ENCODE data around the gene FAM228A.
"Not testable (repeated sequence)": the region's sequence is repeated elsewhere in the genome, so short reads cannot be mapped to it uniquely, and the experiment has no call there.

The FAM228A gene

DNA sequence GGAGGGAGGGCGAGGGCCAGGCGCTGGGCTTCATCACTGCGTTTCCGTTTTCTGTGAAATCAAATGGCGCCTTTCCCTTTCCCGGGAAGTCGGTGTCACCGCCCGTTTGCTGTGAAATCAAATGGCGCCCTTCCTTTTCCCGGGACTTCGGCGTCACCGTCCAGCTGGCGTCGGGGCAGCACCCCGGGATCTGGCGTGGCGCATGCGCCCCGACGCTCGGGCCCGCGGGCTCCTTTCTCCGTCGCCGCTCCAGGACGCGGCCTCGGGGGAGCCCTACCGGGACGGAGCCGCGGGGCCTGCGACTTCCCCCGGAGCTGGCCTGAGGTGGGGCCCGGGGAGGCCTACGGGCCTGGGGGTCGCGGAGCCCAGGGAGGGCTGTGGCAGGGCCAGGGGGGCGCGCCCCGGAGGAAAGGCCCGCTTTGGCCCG lies at the start of gene FAM228A:
Gene FAM228A, plus strand, starts transcription at position 203 of the 427 bp plus-strand sequence. CDS start 428 bp downstream, outside the sequence.
- DNase-seq: no peak

DNA sequence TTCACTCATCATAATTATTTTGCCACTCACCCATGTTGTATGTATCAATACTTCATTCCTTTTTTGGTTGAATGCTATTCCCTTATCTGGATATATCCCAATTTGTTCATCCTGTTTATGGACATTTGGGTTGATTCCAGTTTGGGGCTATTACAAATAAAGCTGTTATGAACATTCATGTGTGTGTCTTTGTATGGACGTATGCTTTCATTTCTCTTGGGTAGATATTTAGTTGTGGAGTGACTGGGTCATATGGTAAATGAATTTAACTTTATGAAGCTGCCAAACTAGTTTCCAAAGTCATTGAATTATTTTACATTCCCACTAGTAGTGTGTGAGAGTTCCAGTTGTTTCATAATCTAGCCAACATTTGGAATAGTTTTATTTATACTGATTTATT lies 48.9 kb upstream of the FAM228A start:
- DNase-seq: no peak

DNA sequence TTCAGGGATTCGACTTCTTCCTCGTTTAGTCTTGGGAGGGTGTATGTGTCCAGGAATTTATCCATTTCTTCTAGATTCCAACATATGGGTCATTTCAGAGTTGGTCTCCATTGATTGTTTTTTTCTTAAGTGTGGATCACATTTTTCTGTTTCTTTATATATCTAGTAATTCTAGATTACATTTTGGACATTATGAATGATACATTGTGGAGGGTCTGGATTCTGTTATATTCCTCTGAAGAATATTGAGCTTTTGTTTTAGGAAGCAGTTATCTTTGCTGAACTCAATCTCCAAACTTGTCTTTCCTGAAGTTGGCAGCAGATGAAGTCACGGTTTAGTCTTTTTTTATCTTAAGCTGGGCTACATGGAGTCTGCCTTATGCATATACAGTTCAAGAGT lies 42.3 kb upstream of the FAM228A start:
- DNase-seq: no peak

DNA sequence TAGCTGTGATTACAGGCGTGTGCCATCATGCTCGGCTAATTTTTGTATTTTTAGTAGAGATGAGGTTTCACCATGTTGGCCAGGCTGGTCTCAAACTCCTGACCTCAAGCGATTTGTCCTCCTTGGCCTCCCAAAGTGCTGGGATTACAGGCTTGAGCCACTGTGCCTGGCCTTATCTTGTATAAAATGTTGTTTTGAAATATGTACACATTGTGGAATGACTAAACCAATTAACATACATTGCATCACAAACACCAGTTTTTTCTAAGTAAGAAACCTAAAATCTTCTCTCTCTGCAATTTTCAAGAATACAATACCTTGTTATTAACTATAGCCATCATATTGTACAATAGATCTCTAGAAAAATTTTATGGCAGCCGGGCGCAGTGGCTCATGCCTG lies 34.5 kb upstream of the FAM228A start:
- not testable (repeated sequence) for DNase-seq

DNA sequence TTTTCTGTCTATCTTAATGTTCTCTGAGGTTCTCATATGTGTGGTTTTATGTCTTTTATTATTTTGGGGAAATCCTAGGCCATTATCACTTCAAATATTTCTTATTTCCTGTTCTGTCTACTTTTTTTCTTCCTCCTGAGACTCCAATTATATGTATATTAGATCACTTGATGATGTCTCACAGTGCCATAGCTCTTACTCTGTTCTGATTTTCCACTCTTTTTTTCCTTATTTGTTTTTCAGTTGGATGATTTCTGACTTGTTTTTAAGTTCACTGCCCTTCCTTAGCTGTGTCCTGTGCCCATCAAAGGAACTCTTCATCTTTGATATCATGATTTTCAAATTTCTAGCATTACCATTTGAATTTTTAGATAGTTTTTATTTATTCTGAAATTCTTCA lies 27.5 kb upstream of the FAM228A start:
- no peak for DNase-seq

DNA sequence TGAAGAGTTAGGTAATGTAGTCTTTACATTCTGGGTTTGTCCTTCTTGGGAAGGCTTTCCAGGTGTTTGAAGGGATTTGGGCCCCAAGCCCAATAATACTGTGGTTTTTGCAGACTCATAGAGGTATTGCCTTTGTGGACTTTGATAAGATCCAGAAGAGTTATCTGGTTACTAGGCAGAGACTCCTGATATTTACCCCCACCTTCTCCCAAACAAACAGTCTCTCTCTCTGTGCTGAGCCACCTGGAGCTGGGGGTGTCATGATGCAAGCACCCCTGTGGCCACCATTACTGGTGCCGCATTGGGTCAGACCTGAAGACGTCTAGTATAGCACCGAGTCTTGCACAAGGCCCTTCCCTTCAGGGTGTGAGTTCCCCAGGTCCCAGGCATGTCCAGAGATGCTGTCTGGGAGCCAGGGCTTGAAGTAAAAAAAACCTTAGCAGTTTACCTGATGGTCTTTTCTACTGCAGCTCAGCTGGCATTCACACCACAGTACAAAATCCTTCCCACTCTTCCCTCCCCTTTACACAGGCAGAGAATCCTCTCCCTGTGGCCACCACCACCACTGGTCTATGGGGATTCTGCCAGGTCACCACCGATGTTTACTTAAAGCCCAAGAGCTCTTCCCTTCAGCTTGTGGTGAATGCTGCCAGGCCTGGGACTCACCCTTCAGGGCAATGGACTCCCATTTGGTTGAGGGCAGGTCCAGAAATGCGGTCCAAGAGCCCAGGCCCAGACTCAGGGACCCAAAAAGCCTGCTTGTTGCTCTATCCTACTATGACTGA lies 22.2 kb upstream of the FAM228A start:
- no peak for DNase-seq

DNA sequence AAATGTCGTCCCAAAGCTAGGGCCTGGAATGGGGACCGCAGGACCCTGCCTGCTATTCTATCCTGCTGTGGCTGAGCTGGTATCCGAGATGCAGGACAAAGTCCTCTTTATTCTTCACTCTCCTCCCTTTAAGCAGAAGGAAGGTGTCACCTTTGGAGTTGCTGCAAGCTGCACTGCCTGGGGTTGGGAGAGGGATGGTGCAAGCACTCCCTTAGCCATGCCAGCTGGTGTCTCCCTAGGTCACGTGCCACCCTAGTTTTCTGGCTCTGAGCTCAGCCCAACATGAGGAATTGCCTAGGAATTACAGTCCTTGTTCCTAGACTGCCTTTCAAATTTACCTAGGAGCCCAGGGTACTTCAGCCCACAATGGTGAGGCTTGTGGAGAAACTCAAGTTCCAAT lies 21.4 kb upstream of the FAM228A start:
- no peak for DNase-seq

DNA sequence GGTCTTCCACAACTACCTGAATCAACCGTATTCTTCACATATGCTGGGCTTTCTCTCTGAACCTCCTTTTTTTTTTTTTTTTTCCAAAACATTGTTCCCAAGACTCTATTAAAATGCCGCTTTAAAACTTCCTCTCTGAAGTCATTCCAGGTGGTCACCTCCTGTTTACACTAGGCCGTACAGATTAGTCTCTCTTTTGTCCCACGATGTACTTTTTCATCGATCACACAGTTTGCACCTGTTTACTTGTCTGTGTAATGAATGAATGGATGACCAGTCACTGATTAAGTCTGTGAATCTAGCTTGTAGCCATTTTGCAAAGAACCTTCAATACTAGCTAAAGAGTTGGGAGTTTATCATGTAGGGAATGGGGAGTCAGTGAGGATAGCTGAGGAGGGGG lies 16.7 kb upstream of the FAM228A start:
- DNase-seq: no peak

DNA sequence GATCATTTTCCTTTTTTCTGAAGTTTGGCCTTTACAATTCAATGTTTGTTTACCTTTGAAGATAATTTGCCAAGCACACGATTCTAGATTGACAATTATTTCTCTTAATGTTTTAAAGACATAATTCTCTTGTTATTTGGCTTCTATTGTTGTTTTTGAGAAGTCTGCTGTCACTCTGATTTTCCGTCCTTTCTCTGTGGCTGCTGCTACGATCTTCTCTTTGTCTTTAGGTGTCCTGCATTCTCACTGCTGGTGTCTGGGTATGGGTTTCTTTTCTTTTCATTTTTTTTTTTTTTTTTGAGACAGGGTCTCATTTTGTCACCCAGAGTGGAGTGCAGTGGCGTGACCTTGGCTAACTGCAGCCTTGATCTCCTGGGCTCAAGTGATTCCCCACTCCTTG lies 15.1 kb upstream of the FAM228A start:
- DNase-seq: no peak

DNA sequence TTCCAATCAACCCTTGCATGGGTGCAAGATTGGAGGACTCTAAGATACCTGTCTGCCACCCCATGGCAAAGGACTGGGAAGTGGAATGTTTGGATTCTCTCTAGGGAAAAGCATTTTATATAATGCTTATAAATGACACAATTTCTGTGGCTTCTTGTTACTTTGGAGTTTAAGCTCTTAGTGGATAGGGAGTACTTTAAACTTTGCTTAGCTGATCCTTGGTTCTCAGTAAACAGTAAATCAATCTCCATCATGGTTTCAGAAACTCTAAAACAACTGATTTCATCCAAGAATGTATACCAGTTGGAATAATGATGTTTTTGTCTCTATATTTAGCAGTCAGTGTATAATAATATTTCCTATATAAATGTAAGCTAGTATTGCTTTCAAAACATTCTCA lies 14.1 kb upstream of the FAM228A start:
- no peak for DNase-seq

DNA sequence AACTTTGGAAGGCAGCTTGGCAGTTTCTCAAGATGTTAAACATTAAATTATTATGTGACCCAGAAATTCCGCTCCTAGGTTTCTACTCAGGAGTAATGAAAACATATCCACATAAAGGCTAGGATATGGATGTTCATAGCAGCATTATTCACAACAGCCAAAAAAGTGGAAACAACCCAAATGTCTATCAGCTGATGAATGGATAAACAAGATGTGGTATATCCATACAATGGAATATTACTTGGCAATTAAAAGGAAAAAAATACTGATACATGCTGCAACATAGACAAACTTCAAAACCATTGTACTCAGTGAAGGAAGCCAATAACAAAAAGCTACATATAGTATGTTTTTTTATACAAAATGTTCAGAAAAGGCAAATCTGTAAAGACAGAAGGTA lies 12.4 kb upstream of the FAM228A start:
- DNase-seq: no peak

DNA sequence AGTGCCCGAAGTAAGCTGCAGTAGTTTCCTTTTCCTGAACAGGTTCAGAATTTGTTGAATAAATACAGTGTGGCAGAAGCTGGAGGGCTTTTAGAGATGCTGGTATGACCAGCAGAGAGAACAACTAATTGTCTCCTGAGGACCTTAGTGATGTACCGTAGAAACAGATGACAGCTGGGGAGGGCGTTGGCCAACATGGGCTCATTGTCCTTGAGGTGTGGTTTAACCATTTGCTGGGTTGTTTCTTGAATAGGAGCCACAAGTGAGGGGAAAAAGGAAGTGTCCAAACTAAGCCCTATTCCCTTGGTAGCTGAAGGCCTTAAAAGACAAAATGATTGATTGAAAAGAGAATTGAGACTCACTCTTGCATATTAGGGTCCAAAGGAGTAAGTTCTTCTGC lies 11.7 kb upstream of the FAM228A start:
- no peak for DNase-seq

DNA sequence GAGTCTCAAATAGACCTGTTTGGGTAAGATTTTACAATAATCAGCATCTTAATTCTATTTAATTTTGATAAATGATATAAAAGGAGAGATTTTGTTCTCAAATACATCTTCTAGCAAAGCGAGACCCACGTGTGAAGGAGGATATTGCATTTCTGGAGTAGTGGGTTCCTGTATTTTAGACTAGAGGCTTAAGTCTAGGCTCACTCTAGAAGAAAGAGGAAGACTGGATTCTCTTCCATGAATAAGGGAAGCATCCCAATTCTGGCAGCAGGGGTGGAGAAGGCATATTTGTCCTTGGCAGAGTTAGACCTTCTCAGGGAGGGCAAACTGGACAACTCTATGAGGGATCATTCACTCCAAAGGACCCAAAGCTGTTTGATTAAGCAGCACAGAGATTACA lies 11.3 kb upstream of the FAM228A start:
- DNase-seq: no peak

DNA sequence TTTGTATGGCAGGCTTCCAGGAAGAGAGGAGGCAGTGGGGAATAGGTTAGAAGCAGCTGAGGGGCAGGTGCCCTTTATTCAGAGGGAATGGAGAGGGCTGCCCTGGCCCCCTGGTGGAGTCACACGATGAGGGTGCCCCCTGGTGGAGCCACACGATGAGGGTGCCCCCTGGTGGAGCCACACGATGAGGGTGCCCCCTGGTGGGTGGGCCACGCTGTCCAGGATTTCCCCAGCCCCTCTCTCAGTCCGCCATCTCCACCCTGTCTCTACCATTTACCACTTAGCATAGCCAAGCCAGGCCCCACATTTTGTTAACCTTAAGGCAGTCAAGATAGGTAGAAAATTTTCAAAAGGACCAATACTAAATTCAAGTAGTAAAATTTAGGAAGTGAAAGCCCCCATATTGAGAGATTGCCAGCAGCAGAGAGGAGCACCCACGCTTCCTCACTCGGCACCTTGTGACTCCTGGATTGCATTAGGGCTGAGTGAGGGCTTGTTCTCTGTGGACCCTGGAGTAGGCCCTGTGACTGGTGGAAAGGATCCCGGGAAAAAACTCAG lies 10.4 kb upstream of the FAM228A start:
- peak; percentile 9 for DNase-seq

DNA sequence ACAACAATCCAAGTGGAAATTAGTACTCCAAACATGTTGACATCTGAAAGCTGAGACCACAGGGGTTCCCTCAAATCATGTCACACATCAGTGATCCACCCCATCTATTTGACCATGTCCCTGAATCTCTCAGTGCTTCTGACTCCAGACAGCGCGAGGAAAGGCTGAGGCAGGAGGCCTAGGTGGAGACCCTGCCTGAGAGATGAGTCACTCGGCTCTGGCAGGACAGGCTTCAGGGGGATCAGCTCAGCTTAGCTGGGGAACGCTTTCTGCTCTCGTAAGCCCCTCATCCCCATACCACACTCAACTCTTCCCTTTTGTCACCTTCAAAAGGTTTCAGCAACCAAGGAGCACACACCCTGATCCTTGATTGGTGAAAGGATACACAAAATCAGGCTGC lies 5.8 kb upstream of the FAM228A start:
- no peak for DNase-seq

DNA sequence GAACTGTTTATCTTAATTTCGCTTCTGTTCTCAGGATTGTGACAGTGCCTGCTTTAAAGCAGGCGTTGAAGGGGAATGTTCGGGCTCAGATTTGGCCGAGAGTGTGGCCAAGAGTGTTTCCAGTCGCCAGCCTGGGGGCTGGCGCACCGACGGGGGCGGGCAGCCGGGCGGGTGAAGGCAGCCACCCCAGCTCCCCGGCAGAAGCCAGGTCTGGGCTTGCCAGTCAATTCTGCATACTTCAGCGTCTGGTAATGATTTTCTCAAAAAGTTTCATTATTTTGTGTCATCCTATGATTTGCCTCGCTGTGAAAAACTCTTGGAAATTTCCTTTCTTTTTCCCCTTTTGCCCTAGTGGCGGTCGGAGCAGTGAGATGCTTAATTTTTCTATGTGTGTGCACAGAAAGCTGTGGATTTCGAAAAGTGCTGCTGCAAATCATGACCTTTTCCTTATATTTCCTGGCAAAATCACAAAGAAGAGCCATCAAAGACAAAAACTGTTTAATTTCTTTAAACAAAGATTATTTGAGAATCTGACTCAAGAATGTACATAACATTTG lies 856 bp downstream of the FAM228A start:
- no peak for DNase-seq

DNA sequence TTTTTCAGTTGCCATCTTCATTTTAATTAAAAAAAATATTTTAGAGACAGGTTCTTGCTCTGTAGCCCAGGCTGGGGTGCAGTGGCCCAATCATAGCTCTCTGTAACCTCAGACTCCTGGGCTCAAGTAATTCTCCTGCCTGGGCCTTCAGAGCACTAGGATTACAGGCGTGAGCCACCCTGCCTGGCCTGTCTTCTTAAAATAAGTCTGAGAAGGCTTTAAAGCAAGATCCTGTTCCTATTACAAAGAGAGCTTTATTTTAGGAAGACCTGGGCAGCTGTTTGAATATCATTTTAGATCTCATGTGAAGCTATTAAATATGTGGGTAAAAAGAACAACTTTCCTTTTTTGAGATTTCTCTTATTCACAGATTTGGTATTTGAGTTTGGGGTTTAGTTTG lies 1.5 kb downstream of the FAM228A start:
- no peak for DNase-seq

DNA sequence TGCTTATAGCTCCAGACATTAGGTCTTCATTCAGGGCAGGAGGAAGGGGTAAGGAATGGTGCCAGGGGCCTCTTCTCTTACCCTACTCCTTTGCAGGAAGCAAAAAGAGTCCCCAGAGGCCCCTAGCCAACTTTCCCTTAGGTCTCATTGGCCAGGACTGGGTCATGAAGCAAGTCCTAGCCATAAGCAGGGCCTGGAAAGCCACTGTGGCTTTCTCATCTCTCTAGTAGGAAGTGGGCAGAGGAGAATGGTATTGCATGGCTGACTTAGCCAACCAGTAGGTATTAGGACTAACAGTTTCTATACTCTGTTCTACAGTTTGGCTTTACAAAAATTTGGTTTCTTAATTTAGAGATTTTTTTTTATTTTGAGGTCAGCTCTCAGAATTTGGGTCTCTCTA lies 4.8 kb downstream of the FAM228A start:
- no peak for DNase-seq

DNA sequence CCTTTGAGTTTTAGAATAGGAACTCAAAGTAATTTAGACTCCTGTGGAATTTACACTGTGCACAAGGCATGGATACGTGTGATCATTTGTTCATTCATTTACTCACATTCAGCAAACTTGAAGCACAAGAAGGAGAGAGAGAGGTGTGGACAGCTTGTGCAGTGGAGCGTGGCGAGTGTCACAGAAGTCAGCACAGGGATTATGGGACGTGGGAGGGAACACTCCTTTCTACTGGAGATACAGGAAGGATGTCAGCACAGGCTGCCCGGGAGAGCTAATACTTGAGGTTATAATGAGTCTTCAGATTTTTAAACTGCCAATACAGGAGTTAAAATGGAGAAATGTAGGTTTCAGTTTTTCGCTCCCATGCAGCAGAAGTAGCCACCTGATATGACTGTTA lies 7.0 kb downstream of the FAM228A start:
- peak; percentile 7 for DNase-seq

DNA sequence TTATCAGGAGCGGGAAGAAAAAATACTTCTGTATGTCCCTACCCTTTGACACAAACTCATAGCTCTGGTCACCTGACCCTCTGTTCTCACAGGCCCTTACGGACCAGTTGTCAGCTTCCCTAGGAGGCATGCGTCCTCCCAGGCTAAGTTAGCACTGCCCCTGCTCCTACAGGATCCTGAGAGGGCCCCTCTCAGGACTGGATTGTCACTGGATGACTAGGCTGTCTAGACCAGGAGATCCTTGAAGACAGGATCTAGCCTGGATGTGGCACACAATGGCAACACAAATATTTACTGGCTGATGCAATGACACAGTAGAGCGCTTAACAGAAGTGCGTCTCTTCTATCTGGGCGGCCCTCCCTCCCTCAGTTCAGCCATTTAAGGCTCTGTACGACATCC lies 7.7 kb downstream of the FAM228A start:
- DNase-seq: peak; percentile 9

DNA sequence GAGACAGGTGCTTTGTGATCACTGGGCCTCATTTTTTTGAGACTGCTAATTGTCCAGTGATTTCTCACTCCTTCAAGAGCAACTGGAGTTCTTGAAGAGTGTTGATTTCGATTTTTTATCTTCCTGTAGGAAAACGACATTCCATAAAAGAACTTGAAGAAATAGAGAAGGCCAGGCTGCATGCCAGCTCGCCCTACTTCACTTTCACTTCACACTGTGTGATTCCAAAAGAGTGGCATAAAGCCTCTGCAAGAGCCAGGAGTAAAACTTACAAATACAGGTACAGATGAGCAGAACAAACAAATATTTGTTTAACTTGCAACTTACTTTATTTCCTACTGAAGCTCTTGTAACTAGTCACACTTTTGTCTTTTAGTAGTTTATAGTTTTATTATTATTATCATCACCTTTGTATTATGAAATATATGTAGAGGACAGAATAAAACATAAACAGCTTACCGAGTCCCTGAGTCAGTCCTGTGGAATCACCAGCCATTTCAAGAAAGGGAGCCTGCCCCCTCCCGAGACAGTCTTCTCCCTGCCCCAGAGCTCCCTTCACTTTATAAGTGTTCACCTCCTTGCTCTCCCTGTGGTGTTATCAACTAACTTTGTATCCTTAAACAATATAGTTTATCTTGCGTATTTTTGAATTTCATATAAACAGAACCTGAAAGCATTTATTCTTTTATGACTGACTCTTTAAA lies 8.7 kb downstream of the FAM228A start:
- DNase-seq: no peak

DNA sequence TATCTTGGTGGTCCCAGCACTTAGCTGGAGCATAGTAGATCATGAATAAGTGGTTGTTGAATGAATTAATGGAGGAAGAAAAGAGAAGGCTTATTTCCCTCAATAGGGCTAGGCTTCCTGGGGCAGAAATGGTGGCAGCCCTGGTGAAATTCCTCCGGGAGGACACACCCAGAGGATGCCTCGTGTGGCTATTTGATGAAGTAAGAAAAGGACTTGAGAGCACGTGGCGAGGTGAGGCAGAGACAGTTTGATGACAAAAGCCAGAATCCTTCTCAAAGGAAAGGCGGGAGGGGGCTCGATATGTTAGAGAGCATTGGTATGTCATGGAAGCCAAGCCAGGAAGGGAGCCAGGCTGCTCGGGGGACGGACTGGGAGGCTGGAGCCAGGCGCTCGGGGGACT lies 14.7 kb downstream of the FAM228A start:
- no peak for DNase-seq

DNA sequence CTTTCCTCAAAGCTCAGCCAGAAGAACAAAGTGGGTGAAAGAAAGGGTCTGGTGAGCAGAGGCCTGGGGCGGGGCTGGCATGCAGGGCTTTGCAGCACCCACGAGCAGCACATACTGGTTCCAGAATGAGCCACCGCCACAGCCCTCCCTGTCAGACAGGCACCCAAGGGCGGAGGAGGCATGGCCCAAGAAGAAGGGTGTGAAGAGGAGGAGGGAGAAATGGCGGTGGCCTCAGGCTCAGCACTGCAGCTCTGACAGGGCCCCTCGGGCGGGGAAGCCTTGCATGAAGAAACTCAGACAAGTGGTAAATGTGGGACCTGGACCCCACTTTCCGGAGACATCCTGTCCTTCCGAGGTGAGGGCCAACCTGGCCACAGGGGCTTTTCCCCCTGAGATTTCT lies 15.7 kb downstream of the FAM228A start:
- DNase-seq: no peak

DNA sequence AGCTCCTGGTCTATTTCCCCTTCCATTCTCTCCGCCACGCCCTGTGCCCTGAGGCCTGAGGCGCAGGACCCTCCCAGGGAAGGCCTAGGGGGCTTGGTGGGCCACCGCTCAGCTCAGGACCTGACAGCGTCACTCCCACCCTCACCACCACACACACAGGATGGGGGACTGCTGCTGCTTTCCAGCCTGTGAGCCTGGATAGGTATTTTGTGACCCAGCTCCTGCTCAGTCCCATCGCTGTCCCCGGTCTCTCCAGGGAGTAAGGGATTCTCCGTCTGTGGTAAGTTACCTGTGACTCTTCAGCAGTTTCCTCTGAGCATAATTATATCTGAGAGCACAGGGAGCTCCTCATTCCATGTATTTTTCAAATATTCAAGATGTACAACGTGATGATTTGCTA lies 16.3 kb downstream of the FAM228A start:
- no peak for DNase-seq
